GM13977 (cell line): ENCODE results near the gene GNAI3.

ENCODE experiments used
- DNase-seq: peaks from one replicate; pipeline ENCODE4 v3.0.0; 2012; ENCODE audit warnings: low spot score
- in situ Hi-C: fragments of 300-500 bp; cut with MboI; formaldehyde crosslinking; loops from one replicate; pipeline ENCODE4 v1.12.0; 2022; ENCODE audit warnings: low sequenced_read_pairs, low pct_unique_long_range_greater_than_20kb, mixed read lengths, inconsistent platforms; ENCODE audit not compliant: unreplicated experiment
- TF ChIP-seq, protein P1 (sequence below): IDR thresholded peaks from 2 replicates; pipeline ENCODE4 v1.5.1; 2012; ENCODE audit warnings: mild to moderate bottlenecking, control low read depth; ENCODE audit not compliant: insufficient read depth; ENCODE audit errors: extremely low read depth, missing control alignments

GNAI3 gene

DNA sequence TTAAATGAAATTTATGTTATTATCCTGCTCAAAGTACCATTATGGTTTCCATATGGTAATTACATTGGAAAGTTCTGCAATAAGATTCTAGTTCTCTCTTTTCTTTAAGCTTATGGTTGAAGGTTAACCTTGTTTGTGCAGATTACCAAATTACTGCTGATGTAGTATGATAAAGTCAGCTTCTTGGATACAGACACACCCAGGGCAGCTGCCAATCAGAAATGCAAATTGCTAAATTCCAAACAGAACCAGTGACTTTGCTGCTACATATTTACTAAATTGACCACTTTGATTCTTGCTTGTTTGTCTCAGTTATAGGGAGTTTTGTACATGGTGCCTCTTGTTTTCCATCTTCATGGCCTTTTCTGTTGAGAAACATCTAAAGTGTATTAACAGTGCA is 44.5 kb downstream of the GNAI3 start:
- TF ChIP-seq, protein P1, sequence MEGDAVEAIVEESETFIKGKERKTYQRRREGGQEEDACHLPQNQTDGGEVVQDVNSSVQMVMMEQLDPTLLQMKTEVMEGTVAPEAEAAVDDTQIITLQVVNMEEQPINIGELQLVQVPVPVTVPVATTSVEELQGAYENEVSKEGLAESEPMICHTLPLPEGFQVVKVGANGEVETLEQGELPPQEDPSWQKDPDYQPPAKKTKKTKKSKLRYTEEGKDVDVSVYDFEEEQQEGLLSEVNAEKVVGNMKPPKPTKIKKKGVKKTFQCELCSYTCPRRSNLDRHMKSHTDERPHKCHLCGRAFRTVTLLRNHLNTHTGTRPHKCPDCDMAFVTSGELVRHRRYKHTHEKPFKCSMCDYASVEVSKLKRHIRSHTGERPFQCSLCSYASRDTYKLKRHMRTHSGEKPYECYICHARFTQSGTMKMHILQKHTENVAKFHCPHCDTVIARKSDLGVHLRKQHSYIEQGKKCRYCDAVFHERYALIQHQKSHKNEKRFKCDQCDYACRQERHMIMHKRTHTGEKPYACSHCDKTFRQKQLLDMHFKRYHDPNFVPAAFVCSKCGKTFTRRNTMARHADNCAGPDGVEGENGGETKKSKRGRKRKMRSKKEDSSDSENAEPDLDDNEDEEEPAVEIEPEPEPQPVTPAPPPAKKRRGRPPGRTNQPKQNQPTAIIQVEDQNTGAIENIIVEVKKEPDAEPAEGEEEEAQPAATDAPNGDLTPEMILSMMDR: no peak
- in situ Hi-C loops: no loop called here
- DNase-seq: no peak

DNA sequence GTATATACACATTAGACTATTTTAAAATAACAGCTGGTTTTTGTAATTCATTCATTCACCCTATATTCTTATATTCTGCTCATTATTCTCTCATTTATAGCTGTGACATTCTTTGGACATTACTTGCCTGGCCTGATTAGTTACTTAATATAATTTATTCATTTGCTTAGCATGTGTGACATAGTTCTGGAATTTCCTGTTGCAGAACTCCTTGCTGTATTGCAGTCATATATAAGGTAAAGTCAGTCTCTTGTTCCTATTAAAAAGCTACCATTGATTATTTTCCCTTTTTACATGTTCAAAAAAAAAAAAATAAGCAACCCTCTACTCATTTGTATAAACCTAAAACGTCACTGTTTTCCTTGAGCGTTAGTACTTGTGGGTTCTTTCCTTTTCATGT is 47.1 kb downstream of the GNAI3 start:
- no peak for DNase-seq
- TF ChIP-seq, protein P1: no peak
- in situ Hi-C loops: no loop called here

DNA sequence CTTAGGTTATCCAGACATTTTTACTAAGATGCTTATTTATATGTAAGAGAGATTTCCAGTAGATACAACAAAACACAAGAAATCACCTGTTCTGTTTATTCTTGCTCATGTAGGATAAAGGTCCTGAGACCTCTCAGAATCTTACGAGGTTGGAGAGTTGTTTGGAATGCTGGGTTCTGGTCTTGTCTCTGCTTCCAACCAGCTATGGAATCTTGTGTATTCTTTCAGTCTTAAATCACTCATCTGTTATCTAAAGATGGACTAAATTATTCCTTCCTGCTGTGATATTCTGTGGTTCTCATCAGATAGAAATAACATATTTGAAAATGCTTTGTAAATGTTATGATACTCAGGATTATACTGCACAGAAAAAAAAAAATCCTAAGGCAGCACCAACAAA is 49.7 kb downstream of the GNAI3 start:
- TF ChIP-seq, protein P1: no peak

DNA sequence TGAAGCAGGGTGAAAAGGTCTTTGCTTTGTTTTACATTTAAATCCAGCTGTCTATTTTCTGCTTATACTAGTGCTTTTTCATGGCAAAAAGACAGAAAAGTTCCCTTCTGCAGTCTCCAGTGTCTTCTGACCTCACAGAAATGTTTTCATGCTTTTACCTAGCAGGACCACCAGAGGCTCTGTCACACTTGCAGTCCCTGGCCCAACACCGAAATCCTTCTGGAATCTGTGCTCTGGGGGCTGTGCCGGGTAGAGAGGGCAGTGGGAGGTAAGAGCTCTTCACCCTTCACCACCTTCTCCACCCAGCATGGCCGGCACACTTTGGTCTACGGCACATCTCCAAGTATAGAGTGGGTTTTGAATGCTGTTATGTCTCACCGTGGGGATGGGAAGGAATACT is 50.2 kb downstream of the GNAI3 start:
- TF ChIP-seq, protein P1: no peak
- in situ Hi-C loops: no loop called here
- no peak for DNase-seq

More for the DNA sequence above, 49.7 kb downstream of the GNAI3 start:
- no peak for DNase-seq
- in situ Hi-C loops: no loop called here

DNA sequence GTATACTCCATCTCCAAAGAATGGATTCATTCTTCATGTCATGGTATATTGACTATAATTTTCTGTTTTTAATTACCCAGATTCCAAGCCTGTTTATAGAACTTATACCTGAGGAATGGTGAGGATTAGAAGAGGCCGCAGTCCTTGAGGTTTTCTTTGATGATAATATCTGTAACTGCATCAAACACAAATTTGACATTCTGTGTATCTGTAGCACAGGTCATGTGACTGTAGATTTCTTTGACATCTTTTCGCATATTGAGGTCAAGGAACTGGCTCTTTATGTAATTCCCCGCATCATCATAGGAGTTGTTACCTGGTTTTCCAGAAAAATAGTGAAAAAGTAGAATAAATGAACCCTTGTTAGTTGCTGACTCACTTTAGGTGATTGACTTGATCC is 54.8 kb downstream of the GNAI3 start:
- no peak for DNase-seq
- TF ChIP-seq, protein P1: no peak
- in situ Hi-C loops: no loop called here

DNA sequence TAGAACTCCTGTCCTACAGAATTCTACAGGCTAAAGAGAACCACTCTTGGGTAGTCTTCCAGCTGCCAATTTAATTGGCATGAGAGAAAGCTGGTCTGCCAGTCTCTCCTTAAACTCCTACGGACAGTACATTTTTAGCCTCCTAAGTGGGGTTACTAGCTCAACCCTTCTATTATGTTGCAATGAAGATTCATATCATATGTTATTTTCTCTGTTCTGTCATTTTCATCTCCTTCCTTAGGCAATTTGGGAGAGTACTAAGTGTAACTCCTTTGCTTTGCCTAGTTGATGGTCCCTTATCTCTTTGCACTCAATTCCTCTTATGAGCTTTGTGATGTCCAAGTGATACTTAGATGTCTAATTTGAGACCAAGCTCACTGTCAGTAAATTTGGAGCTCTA is 57.0 kb downstream of the GNAI3 start:
- no peak for DNase-seq
- TF ChIP-seq, protein P1: no peak
- in situ Hi-C loops: no loop called here

DNA sequence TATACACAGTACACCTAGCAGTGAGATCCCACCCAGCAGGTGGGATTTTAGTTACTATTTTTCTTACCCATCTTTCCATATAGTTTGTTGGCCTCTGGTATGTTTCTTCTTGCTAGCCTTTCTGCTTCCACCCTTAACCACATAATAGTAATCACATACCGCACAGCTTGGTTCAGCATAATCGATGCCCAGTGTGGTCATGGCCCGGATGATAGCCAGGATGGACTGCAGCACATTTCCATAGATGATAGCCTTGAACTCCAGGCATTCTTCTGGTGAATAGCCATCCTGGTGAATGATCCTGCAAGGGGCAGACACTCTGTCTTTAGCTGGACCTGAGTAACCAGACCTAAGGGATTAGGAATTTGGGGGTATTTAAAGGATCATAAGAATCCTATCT is 61.5 kb downstream of the GNAI3 start:
- DNase-seq: no peak
- TF ChIP-seq, protein P1: no peak
- in situ Hi-C loops: no loop called here
